ENCODE measurements around the gene HOOK1. TPM values are rescaled to one million over a fixed set of nuclear protein-coding genes. Genes with fewer than 3 reads are reported as not detected.

Gene HOOK1
- total RNA-seq, 2 donors from 2014 or later = 19.9 to 23.7 TPM

- Mint-ChIP-seq H3K27me3 (ENCODE audit: insufficient read depth) (peaks cover 64% of the 10 kb centered on the region), H3K4me1 (no peaks in the 10 kb centered on the region), H3K9me3 (peaks cover 4% of the 10 kb centered on the region), H3K4me3 (no peak overlapping the region), H3K36me3 (ENCODE audit: low read depth) (no peaks in the 10 kb centered on the region), H3K27ac (no peak overlapping the region)
- Histone ChIP-seq H3K9ac (ENCODE audit: extremely low read depth, low read length, poor library complexity, severe bottlenecking) (no peak overlapping the region), H3K27ac (ENCODE audit: low read depth, low read length) (no peak overlapping the region), H3K4me3 (ENCODE audit: low read length) (no peak overlapping the region), H3K27me3 (ENCODE audit: control insufficient read depth, insufficient read depth, low read length, poor library complexity, severe bottlenecking) (peaks cover 54% of the 10 kb centered on the region), H3K9me3 (ENCODE audit: control insufficient read depth, low read length) (peaks cover 9% of the 10 kb centered on the region), H3K36me3 (ENCODE audit: control insufficient read depth, insufficient read depth, low read length) (no peaks in the 10 kb centered on the region), H3K4me1 (ENCODE audit: control insufficient read depth, insufficient read depth, low read length) (no peaks in the 10 kb centered on the region)
- no peak for TF ChIP-seq CTCF (conservative IDR thresholded peaks at IDR 0.05)
- DNase-seq = no peak
Measured at GRCh38 chr1:59924653-59925052, 109.9 kb downstream of the HOOK1 start.

Other genes with a start within 250 kb of the HOOK1 start
- under 1 TPM; 0.29 to 0.37 TPM for gene CYP2J2, start 111.8 kb downstream of the HOOK1 start, total RNA-seq